ENCODE data around the gene NFKBIB.

The NFKBIB gene

GRCh38 chr19:38900743-38901190 is 998 bp downstream of the NFKBIB start:
- in situ Hi-C loops (cut with HindIII; ENCODE audit: low pct_unique_long_range_greater_than_20kb, low sequenced_read_pairs) = no loop called here
- no peak for DNase-seq (ENCODE audit: low read depth in 1 of 2, low spot score in 1 of 2)
- no peak for TF ChIP-seq JUND (IDR thresholded peaks at IDR 0.05; ENCODE audit: low read depth)

- in situ Hi-C loops (cut with HindIII; ENCODE audit: low pct_unique_long_range_greater_than_20kb, low sequenced_read_pairs) = no loop called here
- TF ChIP-seq JUND (IDR thresholded peaks at IDR 0.05; ENCODE audit: low read depth) = no peak
- DNase-seq (ENCODE audit: low read depth in 1 of 2, low spot score in 1 of 2) = no peak
Measured at GRCh38 chr19:38901683-38902082, 1.9 kb downstream of the NFKBIB start.

GRCh38 chr19:38904581-38905539 is 5.1 kb downstream of the NFKBIB start:
- in situ Hi-C loops (cut with HindIII; ENCODE audit: low pct_unique_long_range_greater_than_20kb, low sequenced_read_pairs) = no loop called here
- no peak for DNase-seq (ENCODE audit: low read depth in 1 of 2, low spot score in 1 of 2)
- TF ChIP-seq JUND (IDR thresholded peaks at IDR 0.05; ENCODE audit: low read depth) = no peak

GRCh38 chr19:38905620-38906019 is 5.9 kb downstream of the NFKBIB start:
- DNase-seq (ENCODE audit: low read depth in 1 of 2, low spot score in 1 of 2) = no peak
- in situ Hi-C loops (cut with HindIII; ENCODE audit: low pct_unique_long_range_greater_than_20kb, low sequenced_read_pairs) = no loop called here
- TF ChIP-seq JUND (IDR thresholded peaks at IDR 0.05; ENCODE audit: low read depth) = no peak

GRCh38 chr19:38907227-38907626 is 7.5 kb downstream of the NFKBIB start:
- DNase-seq (ENCODE audit: low read depth in 1 of 2, low spot score in 1 of 2) = no peak
- TF ChIP-seq JUND (IDR thresholded peaks at IDR 0.05; ENCODE audit: low read depth) = no peak
- in situ Hi-C loops (cut with HindIII; ENCODE audit: low pct_unique_long_range_greater_than_20kb, low sequenced_read_pairs) = no loop called here

- TF ChIP-seq JUND (IDR thresholded peaks at IDR 0.05; ENCODE audit: low read depth) = no peak
- in situ Hi-C loops (cut with HindIII; ENCODE audit: low pct_unique_long_range_greater_than_20kb, low sequenced_read_pairs) = no loop called here
- no peak for DNase-seq (ENCODE audit: low read depth in 1 of 2, low spot score in 1 of 2)
Measured at GRCh38 chr19:38907670-38908069, 7.9 kb downstream of the NFKBIB start.

GRCh38 chr19:38908911-38909310 is 9.1 kb downstream of the NFKBIB start:
- in situ Hi-C loops (cut with HindIII; ENCODE audit: low pct_unique_long_range_greater_than_20kb, low sequenced_read_pairs) = no loop called here
- TF ChIP-seq JUND (IDR thresholded peaks at IDR 0.05; ENCODE audit: low read depth) = no peak
- DNase-seq (ENCODE audit: low read depth in 1 of 2, low spot score in 1 of 2) = no peak

GRCh38 chr19:38910488-38910887 is 10.7 kb downstream of the NFKBIB start:
- no peak for DNase-seq (ENCODE audit: low read depth in 1 of 2, low spot score in 1 of 2)
- no peak for TF ChIP-seq JUND (IDR thresholded peaks at IDR 0.05; ENCODE audit: low read depth)
- in situ Hi-C loops (cut with HindIII; ENCODE audit: low pct_unique_long_range_greater_than_20kb, low sequenced_read_pairs) = no loop called here

- no peak for TF ChIP-seq JUND (IDR thresholded peaks at IDR 0.05; ENCODE audit: low read depth)
- in situ Hi-C loops (cut with HindIII; ENCODE audit: low pct_unique_long_range_greater_than_20kb, low sequenced_read_pairs) = no loop called here
- DNase-seq (ENCODE audit: low read depth in 1 of 2, low spot score in 1 of 2) = no peak
Measured at GRCh38 chr19:38911388-38912001, 11.7 kb downstream of the NFKBIB start.

GRCh38 chr19:38912600-38913514 is 13.1 kb downstream of the NFKBIB start:
- TF ChIP-seq JUND (IDR thresholded peaks at IDR 0.05; ENCODE audit: low read depth) = no peak
- in situ Hi-C loops (cut with HindIII; ENCODE audit: low pct_unique_long_range_greater_than_20kb, low sequenced_read_pairs) = no loop called here
- DNase-seq (ENCODE audit: low read depth in 1 of 2, low spot score in 1 of 2) = no peak

GRCh38 chr19:38913958-38914357 is 14.2 kb downstream of the NFKBIB start:
- no peak for TF ChIP-seq JUND (IDR thresholded peaks at IDR 0.05; ENCODE audit: low read depth)
- DNase-seq (ENCODE audit: low read depth in 1 of 2, low spot score in 1 of 2) = no peak
- in situ Hi-C loops (cut with HindIII; ENCODE audit: low pct_unique_long_range_greater_than_20kb, low sequenced_read_pairs) = no loop called here
